OCI-LY7 (cell line): ENCODE results near the gene ELP4.

ENCODE experiments used
- CTCF ChIP-seq: fragments of 200-600 bp; sonication (generic); conservative IDR thresholded peaks from 2 replicates; pipeline ENCODE4 v1.5.1; 2014; ENCODE audit warnings: mild to moderate bottlenecking, antibody characterized with exemption, low read length, moderate library complexity, mixed read lengths
- EZH2phosphoT487 ChIP-seq: fragments of 200-600 bp; sonication (generic); IDR thresholded peaks from 2 replicates; pipeline ENCODE4 v1.6.1; 2018; ENCODE audit warnings: low read depth, borderline replicate concordance, mild to moderate bottlenecking, mixed run types, antibody characterized with exemption, low read length, moderate library complexity, mixed read lengths

GRCh38 chr11:31807799-31808667 lies 298.5 kb downstream of the ELP4 start:
- no peak for TF ChIP-seq CTCF
- TF ChIP-seq EZH2phosphoT487: no peak
